ENCODE results near the gene HTR7. TPM values are rescaled to one million over a fixed set of nuclear protein-coding genes. Genes with fewer than 3 reads are reported as not detected.
"Not testable (repeated sequence)": the region's sequence is repeated elsewhere in the genome, so short reads cannot be mapped to it uniquely, and the experiment has no call there.

HTR7 gene
- total and polyA plus RNA-seq, 2 of the 4 experiments (the other 2 are of a cell fraction): 0.43 to 0.72 TPM

DNA sequence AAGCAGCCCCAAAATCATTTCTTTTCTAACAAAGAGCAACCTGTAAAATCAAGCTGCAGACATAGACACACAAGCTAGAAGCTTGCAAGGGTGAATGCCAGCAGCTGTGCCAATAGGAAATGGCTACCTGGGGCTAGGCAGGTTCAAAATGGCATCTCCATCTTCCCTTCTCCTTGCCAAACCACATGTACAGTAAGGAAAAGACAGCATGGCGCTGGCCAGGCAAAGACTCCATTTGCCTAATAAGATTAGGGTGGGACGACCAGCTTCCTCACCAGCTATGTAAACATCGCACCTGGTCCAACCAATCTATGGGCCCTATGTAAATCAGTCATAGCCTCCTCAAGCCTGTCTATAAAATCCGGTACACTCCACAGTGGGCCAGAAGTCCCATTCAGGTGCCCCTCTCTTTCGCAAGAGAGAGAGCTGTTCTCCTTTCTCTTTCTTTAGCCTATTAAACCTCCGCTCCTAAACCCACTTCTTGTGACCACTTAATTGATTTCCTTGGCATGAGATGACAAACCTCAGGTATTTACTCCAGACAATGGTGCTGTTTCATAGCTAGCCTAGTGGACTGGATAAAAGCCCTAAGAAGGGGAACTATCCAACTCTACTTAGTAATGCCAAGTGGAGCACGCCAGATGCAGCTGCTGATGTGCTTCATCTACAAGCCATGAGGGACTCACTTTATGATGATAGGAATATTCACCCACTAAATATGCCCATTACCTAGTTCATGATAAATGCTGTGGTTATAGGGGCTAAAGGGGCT lies 44.1 kb downstream of the HTR7 start:
- in situ Hi-C loops (cut with MboI; ENCODE audit: low sequenced_read_pairs): no loop called here
- Histone ChIP-seq H2BK20ac (ENCODE audit: low read depth, low read length) (no peak overlapping the region), H3K4ac (ENCODE audit: low read depth, low read length) (no peak overlapping the region), H3K9ac (ENCODE audit: low read depth, low read length) (no peak overlapping the region), H4K20me1 (ENCODE audit: insufficient read depth, low read length) (no peaks in the 10 kb centered on the region), H4K91ac (ENCODE audit: insufficient read depth, low read depth, low read length) (no peak overlapping the region), H2BK120ac (ENCODE audit: low read depth, low read length) (no peak overlapping the region), H3K18ac (ENCODE audit: low read depth, low read length) (no peak overlapping the region), H2BK5ac (ENCODE audit: low read depth, low read length, poor library complexity, severe bottlenecking) (no peak overlapping the region), H3K9me3 (ENCODE audit: control insufficient read depth, insufficient read depth, low read length) (no peaks in the 10 kb centered on the region), H3K56ac (ENCODE audit: extremely low read depth, insufficient read depth, low read length) (no peak overlapping the region), H3K4me1 (ENCODE audit: control insufficient read depth, insufficient read depth, low read length) (no peaks in the 10 kb centered on the region), H2AFZ (replicated peaks; ENCODE audit: low read length, poor library complexity) (no peak overlapping the region), H2AK5ac (ENCODE audit: low read depth, low read length) (no peak overlapping the region), H3K79me1 (ENCODE audit: low read depth in 1 of 2, low read length in 2 of 2) (no peaks in the 10 kb centered on the region), H2AK9ac (replicated peaks; ENCODE audit: low read depth, low read length, poor library complexity) (no peak overlapping the region), H3K27ac (ENCODE audit: insufficient read depth, low read length) (no peak overlapping the region), H2BK15ac (ENCODE audit: low read depth, low read length) (no peak overlapping the region), H3K9me1 (ENCODE audit: insufficient read depth, low read length) (no peaks in the 10 kb centered on the region), H4K5ac (ENCODE audit: low read depth, low read length) (no peak overlapping the region), H3K14ac (replicated peaks; ENCODE audit: low read depth, low read length) (no peak overlapping the region), H3K4me3 (ENCODE audit: insufficient read depth, low read depth, low read length) (no peak overlapping the region), H3K4me2 (ENCODE audit: low read depth, low read length) (no peak overlapping the region), H3K36me3 (ENCODE audit: control insufficient read depth, insufficient read depth, low read length) (no peaks in the 10 kb centered on the region), H3K23ac (ENCODE audit: low read depth, low read length) (no peak overlapping the region), H3K27me3 (ENCODE audit: control insufficient read depth, insufficient read depth, low read length) (no peaks in the 10 kb centered on the region), H4K8ac (ENCODE audit: low read depth in 2 of 2, low read length in 2 of 2) (no peak overlapping the region)
- intact Hi-C loops (cut with micrococcal nuclease): no loop called here
- ATAC-seq (ENCODE audit: low read depth): no peak
- DNase-seq: no peak
- dilution Hi-C loops (cut with HindIII; ENCODE audit: low sequenced_read_pairs, unreplicated experiment): no loop called here
- CTCF ChIA-PET: no interaction called here
- no TSS peak for BruUV-seq (replicated peaks)
- POLR2A ChIA-PET (ENCODE audit: unreplicated experiment): no interaction called here
- TF ChIP-seq SMC3 (IDR thresholded peaks at IDR 0.05; ENCODE audit: low read depth, low read length): no peak
- no peak for TF ChIP-seq MAZ (IDR thresholded peaks at IDR 0.05; ENCODE audit: borderline replicate concordance, low read depth, low read length)
- WGBS, 2 experiments (ENCODE audit: extremely low coverage in 2 of 2, insufficient read length in 1 of 2): 75% methylated on average over 2 of the region's 7 CpGs; no CpG with 5 or more reads in 1 of the 2 experiments

DNA sequence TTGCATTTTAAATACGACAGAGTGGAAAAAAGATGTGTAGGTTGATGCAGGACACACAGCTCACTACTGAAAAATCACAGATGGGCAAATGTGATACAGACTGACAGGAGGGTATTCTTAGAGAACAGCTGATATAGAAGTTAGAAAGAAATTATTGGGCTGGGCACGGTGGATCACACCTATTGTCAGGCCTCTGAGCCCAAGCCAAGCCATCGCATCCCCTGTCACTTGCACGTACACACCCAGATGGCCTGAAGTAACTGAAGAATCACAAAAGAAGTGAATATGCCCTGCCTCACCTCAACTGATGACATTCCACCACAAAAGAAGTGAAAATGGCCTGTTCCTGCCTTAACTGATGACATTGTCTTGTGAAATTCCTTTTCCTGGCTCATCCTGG lies 50.7 kb downstream of the HTR7 start:
- H4K91ac ChIP-seq (ENCODE audit: insufficient read depth, low read depth, low read length); H4K8ac ChIP-seq (ENCODE audit: low read depth in 2 of 2, low read length in 2 of 2); intact Hi-C loops (cut with micrococcal nuclease); H4K5ac ChIP-seq (ENCODE audit: low read depth, low read length); BruUV-seq (replicated peaks); H2BK15ac ChIP-seq (ENCODE audit: low read depth, low read length); H3K14ac ChIP-seq (replicated peaks; ENCODE audit: low read depth, low read length); H2BK5ac ChIP-seq (ENCODE audit: low read depth, low read length, poor library complexity, severe bottlenecking); dilution Hi-C loops (cut with HindIII; ENCODE audit: low sequenced_read_pairs, unreplicated experiment); H3K79me1 ChIP-seq (ENCODE audit: low read depth in 1 of 2, low read length in 2 of 2); ATAC-seq (ENCODE audit: low read depth); H3K36me3 ChIP-seq (ENCODE audit: control insufficient read depth, insufficient read depth, low read length); in situ Hi-C loops (cut with MboI; ENCODE audit: low sequenced_read_pairs); H3K56ac ChIP-seq (ENCODE audit: extremely low read depth, insufficient read depth, low read length); H3K9me1 ChIP-seq (ENCODE audit: insufficient read depth, low read length); H2AFZ ChIP-seq (replicated peaks; ENCODE audit: low read length, poor library complexity); H3K4ac ChIP-seq (ENCODE audit: low read depth, low read length); H2BK120ac ChIP-seq (ENCODE audit: low read depth, low read length); H3K4me3 ChIP-seq (ENCODE audit: insufficient read depth, low read depth, low read length); DNase-seq; H4K20me1 ChIP-seq (ENCODE audit: insufficient read depth, low read length); H2AK9ac ChIP-seq (replicated peaks; ENCODE audit: low read depth, low read length, poor library complexity); H3K27ac ChIP-seq (ENCODE audit: insufficient read depth, low read length); H3K23ac ChIP-seq (ENCODE audit: low read depth, low read length); H2BK20ac ChIP-seq (ENCODE audit: low read depth, low read length); POLR2A ChIA-PET (ENCODE audit: unreplicated experiment); H3K18ac ChIP-seq (ENCODE audit: low read depth, low read length); H3K9me3 ChIP-seq (ENCODE audit: control insufficient read depth, insufficient read depth, low read length); H3K27me3 ChIP-seq (ENCODE audit: control insufficient read depth, insufficient read depth, low read length); H3K4me2 ChIP-seq (ENCODE audit: low read depth, low read length); H3K9ac ChIP-seq (ENCODE audit: low read depth, low read length); H3K4me1 ChIP-seq (ENCODE audit: control insufficient read depth, insufficient read depth, low read length); H2AK5ac ChIP-seq (ENCODE audit: low read depth, low read length): not testable (repeated sequence)
- CTCF ChIA-PET: interaction anchor here (0.7 kb wide), 1 partner anchor 17 kb away, joined by 3 read pairs; no protein-coding TSS in a partner anchor
- no CpG with 5 or more reads among the region's 4 CpGs for WGBS, 2 experiments (ENCODE audit: extremely low coverage in 2 of 2, insufficient read length in 1 of 2)

Data from IMR-90 (cell line).